ENCODE results near the gene LY9.

LY9 gene

GRCh38 chr1:160850541-160850940, 54.6 kb downstream of the LY9 start:
- Histone ChIP-seq H3K36me3 (ENCODE audit: insufficient read depth, low read depth, low read length) (no peaks in the 10 kb centered on the region), H3K27me3 (ENCODE audit: insufficient read depth, low read length) (no peaks in the 10 kb centered on the region), H3K27ac (ENCODE audit: low read length) (no peak overlapping the region), H3K4me1 (ENCODE audit: insufficient read depth, low read length) (no peaks in the 10 kb centered on the region), H3K9ac (ENCODE audit: low read depth, low read length) (no peak overlapping the region), H3K4me3 (ENCODE audit: low read length) (no peak overlapping the region), H3K9me3 (ENCODE audit: insufficient read depth, low read depth, low read length) (no peaks in the 10 kb centered on the region)

GRCh38 chr1:160850993-160851392, 55.0 kb downstream of the LY9 start:
- no peaks in the 10 kb centered on the region for H3K4me1 ChIP-seq (ENCODE audit: insufficient read depth, low read length)
- H3K4me3 ChIP-seq (ENCODE audit: low read length), result no peak overlapping the region
- H3K27me3 ChIP-seq (ENCODE audit: insufficient read depth, low read length), result no peaks in the 10 kb centered on the region
- no peaks in the 10 kb centered on the region for H3K36me3 ChIP-seq (ENCODE audit: insufficient read depth, low read depth, low read length)
- no peak overlapping the region for H3K27ac ChIP-seq (ENCODE audit: low read length)
- H3K9me3 ChIP-seq (ENCODE audit: insufficient read depth, low read depth, low read length), result no peaks in the 10 kb centered on the region
- H3K9ac ChIP-seq (ENCODE audit: low read depth, low read length), result no peak overlapping the region

- Histone ChIP-seq H3K36me3 (ENCODE audit: insufficient read depth, low read depth, low read length) (no peaks in the 10 kb centered on the region), H3K9me3 (ENCODE audit: insufficient read depth, low read depth, low read length) (no peaks in the 10 kb centered on the region), H3K9ac (ENCODE audit: low read depth, low read length) (no peak overlapping the region), H3K4me1 (ENCODE audit: insufficient read depth, low read length) (no peaks in the 10 kb centered on the region), H3K27me3 (ENCODE audit: insufficient read depth, low read length) (no peaks in the 10 kb centered on the region), H3K27ac (ENCODE audit: low read length) (no peak overlapping the region), H3K4me3 (ENCODE audit: low read length) (no peak overlapping the region)
Observed at GRCh38 chr1:160853014-160853413, 57.0 kb downstream of the LY9 start.

GRCh38 chr1:160853754-160854153, 57.8 kb downstream of the LY9 start:
- Histone ChIP-seq H3K27me3 (ENCODE audit: insufficient read depth, low read length) (no peaks in the 10 kb centered on the region), H3K36me3 (ENCODE audit: insufficient read depth, low read depth, low read length) (no peaks in the 10 kb centered on the region), H3K4me3 (ENCODE audit: low read length) (no peak overlapping the region), H3K9ac (ENCODE audit: low read depth, low read length) (no peak overlapping the region), H3K27ac (ENCODE audit: low read length) (no peak overlapping the region), H3K9me3 (ENCODE audit: insufficient read depth, low read depth, low read length) (no peaks in the 10 kb centered on the region), H3K4me1 (ENCODE audit: insufficient read depth, low read length) (no peaks in the 10 kb centered on the region)

GRCh38 chr1:160855181-160855981, 59.4 kb downstream of the LY9 start:
- H3K9me3 ChIP-seq (ENCODE audit: insufficient read depth, low read depth, low read length), result no peaks in the 10 kb centered on the region
- no peak overlapping the region for H3K4me3 ChIP-seq (ENCODE audit: low read length)
- H3K4me1 ChIP-seq (ENCODE audit: insufficient read depth, low read length), result no peaks in the 10 kb centered on the region
- H3K27me3 ChIP-seq (ENCODE audit: insufficient read depth, low read length), result no peaks in the 10 kb centered on the region
- H3K36me3 ChIP-seq (ENCODE audit: insufficient read depth, low read depth, low read length), result no peaks in the 10 kb centered on the region
- no peak overlapping the region for H3K27ac ChIP-seq (ENCODE audit: low read length)
- H3K9ac ChIP-seq (ENCODE audit: low read depth, low read length), result no peak overlapping the region

- Histone ChIP-seq H3K9me3 (ENCODE audit: insufficient read depth, low read depth, low read length) (no peaks in the 10 kb centered on the region), H3K9ac (ENCODE audit: low read depth, low read length) (no peak overlapping the region), H3K4me3 (ENCODE audit: low read length) (no peak overlapping the region), H3K36me3 (ENCODE audit: insufficient read depth, low read depth, low read length) (no peaks in the 10 kb centered on the region), H3K4me1 (ENCODE audit: insufficient read depth, low read length) (no peaks in the 10 kb centered on the region), H3K27me3 (ENCODE audit: insufficient read depth, low read length) (no peaks in the 10 kb centered on the region), H3K27ac (ENCODE audit: low read length) (no peak overlapping the region)
Observed at GRCh38 chr1:160858097-160858496, 62.1 kb downstream of the LY9 start.

GRCh38 chr1:160858507-160858906, 62.5 kb downstream of the LY9 start:
- Histone ChIP-seq H3K9ac (ENCODE audit: low read depth, low read length) (no peak overlapping the region), H3K4me3 (ENCODE audit: low read length) (no peak overlapping the region), H3K4me1 (ENCODE audit: insufficient read depth, low read length) (no peaks in the 10 kb centered on the region), H3K27ac (ENCODE audit: low read length) (no peak overlapping the region), H3K36me3 (ENCODE audit: insufficient read depth, low read depth, low read length) (no peaks in the 10 kb centered on the region), H3K27me3 (ENCODE audit: insufficient read depth, low read length) (no peaks in the 10 kb centered on the region), H3K9me3 (ENCODE audit: insufficient read depth, low read depth, low read length) (no peaks in the 10 kb centered on the region)

- Histone ChIP-seq H3K27me3 (ENCODE audit: insufficient read depth, low read length) (no peaks in the 10 kb centered on the region), H3K4me3 (ENCODE audit: low read length) (no peak overlapping the region), H3K4me1 (ENCODE audit: insufficient read depth, low read length) (no peaks in the 10 kb centered on the region), H3K9ac (ENCODE audit: low read depth, low read length) (no peak overlapping the region), H3K27ac (ENCODE audit: low read length) (no peak overlapping the region), H3K9me3 (ENCODE audit: insufficient read depth, low read depth, low read length) (no peaks in the 10 kb centered on the region), H3K36me3 (ENCODE audit: insufficient read depth, low read depth, low read length) (no peaks in the 10 kb centered on the region)
Observed at GRCh38 chr1:160859166-160859565, 63.2 kb downstream of the LY9 start.

GRCh38 chr1:160860840-160861505, 65.0 kb downstream of the LY9 start:
- H3K27me3 ChIP-seq (ENCODE audit: insufficient read depth, low read length), result no peaks in the 10 kb centered on the region
- H3K4me3 ChIP-seq (ENCODE audit: low read length), result no peak overlapping the region
- no peaks in the 10 kb centered on the region for H3K4me1 ChIP-seq (ENCODE audit: insufficient read depth, low read length)
- H3K9ac ChIP-seq (ENCODE audit: low read depth, low read length), result no peak overlapping the region
- H3K9me3 ChIP-seq (ENCODE audit: insufficient read depth, low read depth, low read length), result no peaks in the 10 kb centered on the region
- no peaks in the 10 kb centered on the region for H3K36me3 ChIP-seq (ENCODE audit: insufficient read depth, low read depth, low read length)
- H3K27ac ChIP-seq (ENCODE audit: low read length), result no peak overlapping the region

GRCh38 chr1:160862203-160863060, 66.5 kb downstream of the LY9 start, which contains the start of gene CD244:
CD244 (minus strand) TSS chr1:160862887; CDS start chr1:160862677, 210 bp downstream.
- H3K27me3 ChIP-seq (ENCODE audit: insufficient read depth, low read length), result no peaks in the 10 kb centered on the region
- no peaks in the 10 kb centered on the region for H3K4me1 ChIP-seq (ENCODE audit: insufficient read depth, low read length)
- H3K9me3 ChIP-seq (ENCODE audit: insufficient read depth, low read depth, low read length), result no peaks in the 10 kb centered on the region
- H3K27ac ChIP-seq (ENCODE audit: low read length), result no peak within 1 kb of the TSS
- no peak within 1 kb of the TSS for H3K9ac ChIP-seq (ENCODE audit: low read depth, low read length)
- H3K4me3 ChIP-seq (ENCODE audit: low read length), result no peak within 1 kb of the TSS
- no peaks in the 10 kb centered on the region for H3K36me3 ChIP-seq (ENCODE audit: insufficient read depth, low read depth, low read length)

- H3K36me3 ChIP-seq (ENCODE audit: insufficient read depth, low read depth, low read length), result no peaks in the 10 kb centered on the region
- H3K27ac ChIP-seq (ENCODE audit: low read length), result no peak overlapping the region
- no peaks in the 10 kb centered on the region for H3K9me3 ChIP-seq (ENCODE audit: insufficient read depth, low read depth, low read length)
- no peak overlapping the region for H3K4me3 ChIP-seq (ENCODE audit: low read length)
- no peak overlapping the region for H3K9ac ChIP-seq (ENCODE audit: low read depth, low read length)
- H3K27me3 ChIP-seq (ENCODE audit: insufficient read depth, low read length), result no peaks in the 10 kb centered on the region
- H3K4me1 ChIP-seq (ENCODE audit: insufficient read depth, low read length), result no peaks in the 10 kb centered on the region
Observed at GRCh38 chr1:160863061-160863773, 67.2 kb downstream of the LY9 start.

Measured in iPS-20b (cell line).